Activated CD8-positive, alpha-beta memory T cell treated with anti-CD3 and anti-CD28 coated beads for 48 hours (primary cell): Measurements from ENCODE around the gene YWHAG.
"Not testable (repeated sequence)": the region's sequence is repeated elsewhere in the genome, so short reads cannot be mapped to it uniquely, and the experiment has no call there.

ENCODE experiments used
- DNase-seq, 3 experiments: peaks; one replicate each; pipeline ENCODE4 v3.0.0-alpha.2; 2020; ENCODE audit warnings: low read depth in 2 of 3, low spot score in 2 of 3

The YWHAG gene

DNA sequence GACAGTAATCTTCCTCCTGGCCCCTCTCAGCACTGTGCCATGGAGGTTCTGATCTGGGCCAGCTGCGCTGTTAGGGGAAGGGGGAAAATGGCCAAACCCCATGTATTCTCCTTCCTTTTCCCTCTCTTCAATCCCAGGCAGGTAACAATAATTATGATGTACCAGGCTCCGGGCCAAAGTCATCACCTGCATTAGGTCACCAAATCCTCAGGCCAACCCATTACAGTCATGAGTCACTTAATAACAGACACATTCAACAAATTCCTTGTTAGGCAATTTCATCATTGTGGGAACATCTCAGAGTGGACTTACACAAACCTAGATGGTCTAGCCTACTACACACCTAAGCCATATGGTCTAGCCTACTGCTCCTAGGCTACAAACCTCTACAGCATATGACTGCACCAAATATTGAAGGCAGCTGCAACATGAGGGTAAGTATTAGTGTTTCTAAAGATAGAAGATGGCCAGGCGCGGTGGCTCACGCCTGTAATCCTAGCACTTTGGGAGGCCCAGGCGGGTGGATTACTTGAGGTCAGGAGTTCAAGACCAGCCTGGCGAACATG, 58.5 kb downstream of the YWHAG start:
- DNase-seq: no peak

DNA sequence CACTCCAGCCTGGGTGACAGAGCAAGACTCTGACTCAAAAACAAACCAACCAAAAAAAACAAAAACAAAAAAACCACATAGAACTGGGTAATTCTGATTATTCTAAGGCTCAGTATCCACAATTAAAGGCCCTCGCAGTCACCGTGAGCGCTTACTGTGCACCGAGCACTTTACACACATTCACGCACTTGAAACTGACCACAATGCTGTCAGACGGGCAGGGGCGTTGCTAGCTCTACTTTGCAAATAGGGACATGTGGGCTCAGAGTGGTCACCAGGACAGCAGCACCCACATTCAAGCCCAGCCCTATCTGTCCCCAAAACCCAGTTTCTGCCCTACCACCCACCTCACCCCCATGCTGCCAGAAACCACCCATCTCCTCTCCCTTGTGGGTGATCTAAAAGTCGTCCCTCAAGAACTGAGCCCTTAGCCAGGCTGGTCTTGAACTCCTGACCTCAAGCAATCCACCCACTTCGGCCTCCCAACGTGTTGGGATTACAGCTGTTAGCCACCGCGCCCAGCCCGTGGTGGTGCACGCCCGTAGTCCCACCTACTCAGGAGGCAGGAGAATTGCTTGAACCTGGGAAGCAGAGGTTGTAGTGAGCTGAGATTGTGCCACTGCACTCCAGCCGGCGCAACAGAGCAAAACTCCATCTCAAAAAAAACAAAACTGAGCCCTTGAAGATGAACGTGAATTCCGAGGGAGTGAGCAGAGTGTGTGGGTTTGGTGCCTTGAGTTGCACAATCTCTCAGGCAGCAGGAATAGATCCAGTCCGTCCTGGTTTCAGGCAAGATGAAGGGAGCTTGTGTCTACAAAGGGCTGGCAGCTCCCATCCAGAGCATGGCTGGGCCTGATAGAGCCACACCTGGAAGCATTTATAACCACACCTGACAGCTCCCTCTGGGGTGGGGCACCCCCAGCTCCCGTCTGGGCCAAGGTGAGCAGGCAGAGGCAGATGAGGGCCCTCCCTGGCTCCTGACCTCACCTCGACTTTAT, 61.7 kb downstream of the YWHAG start:
- no peak for DNase-seq

DNA sequence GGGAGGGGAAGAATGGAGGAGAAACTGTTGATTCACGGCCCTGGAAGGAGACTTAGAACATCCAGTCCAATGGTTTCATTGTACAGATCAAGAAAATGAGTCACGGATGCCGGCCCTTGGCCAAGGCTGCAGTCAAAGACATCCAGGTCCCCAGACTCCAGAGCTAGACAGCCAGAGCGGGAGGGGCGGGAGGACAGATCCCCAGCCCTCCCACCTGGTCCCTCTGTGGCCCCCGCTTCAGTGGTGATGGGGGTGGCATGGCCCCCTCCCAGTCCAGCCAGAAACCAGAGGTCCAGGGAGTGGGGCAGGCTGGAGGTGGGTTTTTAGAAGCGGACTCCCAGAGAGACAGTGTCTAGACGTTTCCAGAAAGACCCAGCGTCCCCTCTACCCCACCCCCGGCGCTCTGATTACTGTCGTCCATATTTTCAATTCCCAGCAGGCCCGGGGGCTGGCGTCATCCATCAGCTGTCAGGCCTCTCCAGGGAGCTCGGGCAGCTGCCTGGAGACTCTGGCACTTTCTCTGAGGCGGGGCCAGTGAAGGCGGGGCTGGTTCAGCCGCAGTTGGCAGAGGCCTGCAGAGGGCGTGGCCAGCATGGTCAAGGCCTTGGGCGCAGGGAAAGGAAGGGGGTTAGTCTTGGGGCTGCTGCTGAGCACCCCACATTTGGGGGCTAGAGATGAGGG, 64.3 kb downstream of the YWHAG start:
- DNase-seq: no peak

GRCh38 chr7:76293407-76293901, 65.3 kb downstream of the YWHAG start:
- DNase-seq: no peak

- DNase-seq: not testable (repeated sequence)
Measured at GRCh38 chr7:76292911-76293310, 65.9 kb downstream of the YWHAG start.

DNA sequence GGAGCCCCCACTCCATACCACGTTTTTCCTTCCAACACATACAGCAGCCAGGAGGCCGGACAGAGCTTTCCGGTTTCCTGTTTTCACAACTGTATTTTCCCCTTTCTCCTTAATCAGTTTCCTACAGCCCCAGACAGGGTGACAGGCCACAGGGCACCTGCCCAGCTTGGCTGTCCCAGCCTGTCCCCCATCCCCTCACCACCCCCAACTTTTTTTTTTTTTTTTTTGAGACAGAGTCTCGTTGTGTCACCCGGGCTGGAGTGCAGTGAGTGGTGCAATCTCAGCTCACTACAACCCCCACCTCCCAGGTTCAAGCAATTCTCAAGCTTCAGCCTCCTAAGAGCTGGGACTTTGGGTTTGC, 66.6 kb downstream of the YWHAG start:
- DNase-seq: no peak

DNA sequence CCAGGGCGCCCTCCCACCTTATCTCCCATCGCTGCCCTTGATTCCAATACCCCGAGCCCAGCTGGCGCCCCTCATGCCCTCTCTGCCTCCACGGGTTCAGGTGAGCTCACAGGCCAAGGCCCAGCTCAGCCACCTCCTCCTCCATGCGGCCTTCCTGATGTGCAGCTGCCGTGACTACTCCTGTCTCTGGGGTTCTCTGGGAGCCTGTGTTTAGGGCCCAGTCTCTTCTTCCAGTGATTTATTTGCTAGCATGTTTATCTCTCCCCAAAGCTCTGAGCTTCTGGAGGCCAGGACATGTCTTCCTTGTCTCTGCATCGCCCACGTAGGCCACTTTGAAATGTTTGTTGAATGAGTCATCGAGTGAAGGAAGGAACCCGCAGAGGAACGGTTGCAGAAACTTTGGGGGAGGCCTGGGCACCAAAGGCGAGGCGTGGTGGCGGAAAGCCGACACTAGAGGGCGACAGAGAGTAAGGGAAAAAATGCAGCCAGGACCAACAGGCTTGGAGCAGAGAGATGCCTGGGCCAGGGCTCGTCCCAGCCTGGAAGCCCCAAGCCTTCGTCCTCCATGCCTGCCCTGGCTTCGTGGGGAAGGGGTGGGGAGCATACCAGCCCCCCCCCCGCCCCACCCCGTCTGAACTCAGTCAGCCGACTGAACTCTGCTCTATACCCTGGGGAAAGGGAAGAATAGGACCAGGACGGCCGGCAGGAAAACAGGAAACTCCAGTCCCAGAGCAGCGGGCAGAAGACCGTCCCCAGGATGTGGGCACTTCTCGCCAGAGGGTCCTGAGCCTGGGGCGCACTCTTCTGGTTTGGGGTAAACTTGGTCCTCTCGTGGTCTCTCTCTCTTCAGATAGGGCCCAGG, 67.2 kb downstream of the YWHAG start:
- peak; percentile 77 to 95 (median 94) for DNase-seq

DNA sequence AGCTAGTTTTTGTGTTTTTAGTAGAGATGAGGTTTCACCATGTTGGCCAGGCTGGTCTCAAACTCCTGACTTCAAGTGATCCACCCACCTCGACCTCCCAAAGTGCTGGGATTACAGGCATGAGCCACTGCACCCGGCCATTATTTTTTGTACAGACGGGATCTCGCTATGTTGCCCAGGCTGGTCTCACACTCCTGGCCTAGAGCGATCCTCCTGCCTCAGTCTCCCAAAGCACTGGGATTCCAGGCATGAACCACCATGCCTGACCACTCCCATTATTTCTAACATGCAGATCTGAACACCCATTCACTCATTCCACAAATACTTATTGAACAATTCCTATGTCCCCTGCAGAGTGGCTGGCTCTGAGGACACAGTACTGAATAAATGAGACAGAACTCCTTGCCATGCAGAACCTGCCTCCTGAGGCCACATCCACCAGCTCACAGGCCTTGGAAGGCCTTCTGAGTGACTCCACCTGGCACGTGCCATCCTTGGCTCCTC, 67.9 kb downstream of the YWHAG start:
- DNase-seq: not testable (repeated sequence)

- DNase-seq: no peak
Measured at GRCh38 chr7:76286842-76287403, 71.9 kb downstream of the YWHAG start.

- no peak for DNase-seq
Measured at GRCh38 chr7:76285604-76286374, 73.0 kb downstream of the YWHAG start.

DNA sequence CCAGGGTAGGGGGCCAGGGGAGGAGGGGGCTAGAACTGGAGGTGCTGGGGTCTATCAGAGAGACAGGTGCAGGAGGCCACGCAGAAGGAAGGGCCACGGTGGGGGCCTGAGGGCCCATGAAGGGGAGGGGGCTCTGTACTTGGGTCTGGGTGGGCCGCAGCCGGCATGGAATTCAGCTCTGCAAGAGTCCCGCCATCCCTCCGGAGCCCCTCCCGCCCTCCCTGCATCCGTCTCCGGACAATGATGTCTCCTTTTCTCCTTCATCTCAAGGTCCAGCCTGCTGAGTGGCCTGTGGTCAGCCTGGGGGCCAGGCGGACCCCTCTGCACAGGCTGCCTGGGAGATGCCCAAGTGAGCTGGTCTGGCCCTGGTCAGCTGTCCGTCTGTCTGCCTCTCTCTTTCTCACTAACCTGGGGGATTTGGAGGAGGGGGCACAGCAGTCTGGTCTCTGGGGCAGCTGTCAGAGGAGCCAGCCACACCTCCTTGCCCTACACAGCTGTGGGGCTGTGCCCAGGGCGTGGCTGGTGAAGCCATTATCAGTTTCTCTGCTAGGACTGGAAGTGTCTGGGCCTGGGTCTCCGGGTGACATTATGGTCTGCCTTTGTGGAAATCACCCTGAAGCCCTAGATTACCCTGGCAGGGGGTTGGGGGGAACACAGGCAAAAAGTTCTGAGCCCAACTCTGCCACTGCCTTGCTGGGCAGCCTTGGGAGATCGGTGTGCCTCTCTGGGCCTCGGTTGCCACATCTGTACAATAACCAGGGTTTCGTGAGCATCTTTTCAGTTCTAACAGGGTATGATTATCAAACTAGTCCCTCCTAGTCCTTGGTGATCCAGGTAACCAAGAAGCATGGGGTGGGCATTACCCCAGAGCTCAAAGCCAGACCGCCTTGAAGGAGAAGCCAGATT, 75.3 kb downstream of the YWHAG start:
- no peak for DNase-seq

- DNase-seq: no peak
Measured at GRCh38 chr7:76282344-76283253, 76.2 kb downstream of the YWHAG start.

DNA sequence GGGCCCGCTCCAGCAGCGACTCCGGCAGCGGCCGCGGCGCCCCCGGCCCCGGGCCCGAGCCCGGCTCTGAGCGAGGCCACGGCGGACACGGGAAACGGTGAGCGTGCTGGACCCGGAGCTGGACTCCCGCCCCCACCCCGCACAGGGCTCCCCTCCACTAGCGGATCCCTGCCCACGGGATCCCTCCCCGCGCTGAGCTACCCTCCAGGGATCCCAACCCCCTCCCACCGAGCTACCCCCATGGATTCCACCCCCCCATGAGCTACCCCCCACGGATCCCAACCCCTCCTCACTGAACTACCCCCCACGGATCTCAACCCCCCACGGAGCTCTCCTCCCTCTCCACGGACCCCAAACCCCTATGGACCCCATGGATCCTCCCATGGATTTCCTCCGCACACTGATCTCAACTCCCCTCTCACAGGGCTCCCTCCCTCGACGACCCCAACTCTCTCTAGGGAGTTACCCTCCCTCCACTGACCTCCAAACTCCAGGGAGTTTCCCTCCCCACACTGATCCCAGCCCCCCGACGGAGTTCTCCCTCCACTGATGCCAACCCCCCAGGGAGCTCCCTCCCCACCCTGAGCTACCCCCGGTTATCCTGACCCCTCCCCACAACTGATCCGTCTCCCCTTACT, 77.0 kb downstream of the YWHAG start:
- no peak for DNase-seq

DNA sequence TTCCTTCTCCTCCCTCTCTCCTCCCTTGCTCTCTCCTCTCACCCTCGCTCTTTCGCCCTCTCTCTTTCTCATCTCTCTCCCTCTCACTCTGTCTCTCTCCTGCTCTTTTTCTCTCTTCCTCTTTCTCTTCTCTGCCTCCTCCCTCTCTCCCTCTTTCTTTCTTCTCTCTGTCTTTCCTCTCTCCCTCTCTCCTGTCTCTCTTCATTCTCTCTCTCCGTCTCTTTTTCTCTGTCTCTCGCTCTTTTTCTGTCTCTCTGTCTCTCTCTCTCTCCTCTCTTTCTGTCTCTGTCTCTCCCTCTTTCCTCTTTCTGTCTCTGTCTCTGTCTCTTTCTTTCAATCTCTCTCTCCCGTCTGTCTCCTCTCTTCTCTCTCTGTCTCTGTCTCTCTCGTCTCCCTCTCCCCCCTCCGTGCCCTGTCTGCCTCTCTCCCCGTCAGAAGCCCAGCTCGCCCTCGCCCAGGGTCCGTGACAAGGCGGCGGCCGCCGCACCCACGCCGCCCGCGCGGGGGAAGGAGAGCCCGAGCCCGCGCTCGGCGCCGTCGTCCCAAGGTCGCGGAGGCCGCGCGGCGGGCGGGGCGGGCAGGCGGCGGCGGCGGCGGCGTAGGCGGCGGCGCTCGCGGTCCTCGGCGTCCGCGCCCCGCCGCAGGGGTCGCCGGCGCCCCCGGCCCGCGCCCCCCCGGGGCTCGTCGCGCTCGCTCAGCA, 77.6 kb downstream of the YWHAG start:
- DNase-seq: no peak

DNA sequence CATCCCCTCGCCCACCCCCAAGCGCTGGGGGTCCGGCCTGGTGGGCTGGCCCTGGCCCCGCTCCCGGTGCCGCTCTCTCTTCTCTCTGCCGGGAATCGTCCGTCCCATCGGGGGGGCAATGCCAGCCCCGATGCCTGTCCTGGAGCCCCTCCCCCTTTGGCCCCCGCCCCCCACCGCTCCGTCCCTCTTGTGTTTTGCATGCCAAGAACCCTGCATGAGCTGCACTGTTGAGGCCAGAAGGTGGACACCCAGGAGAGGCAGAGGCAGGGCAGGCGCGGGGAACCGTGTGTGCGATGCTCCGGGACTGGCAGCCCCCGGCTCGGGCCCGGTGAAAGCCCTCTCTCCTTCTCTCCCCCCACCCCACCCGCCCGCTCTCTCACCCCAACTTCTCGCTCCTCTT, 78.4 kb downstream of the YWHAG start:
- no peak for DNase-seq

DNA sequence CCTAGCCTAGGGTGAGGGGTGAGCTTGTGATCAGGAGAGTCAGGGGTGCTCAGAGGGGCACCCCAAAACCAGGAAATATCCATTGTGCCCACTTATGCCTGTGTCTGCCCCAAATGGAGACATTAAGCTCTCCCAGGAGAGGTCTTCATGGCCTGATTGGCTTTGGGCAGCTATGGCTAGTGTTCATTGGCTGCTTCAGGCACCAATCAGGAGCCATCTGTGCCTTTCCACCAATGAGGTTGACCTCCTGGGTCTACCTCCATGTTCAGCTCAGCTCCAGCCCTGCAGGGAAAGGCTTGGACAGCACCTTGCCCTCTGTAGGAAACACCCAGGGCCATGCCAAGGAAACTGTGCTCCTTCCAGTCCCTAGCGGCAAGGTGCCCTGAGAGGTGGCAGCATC, 80.3 kb downstream of the YWHAG start:
- no peak for DNase-seq
